Measurements from ENCODE around the gene INTS7.
"Not testable (repeated sequence)": the region's sequence is repeated elsewhere in the genome, so short reads cannot be mapped to it uniquely, and the experiment has no call there.

Gene INTS7

DNA sequence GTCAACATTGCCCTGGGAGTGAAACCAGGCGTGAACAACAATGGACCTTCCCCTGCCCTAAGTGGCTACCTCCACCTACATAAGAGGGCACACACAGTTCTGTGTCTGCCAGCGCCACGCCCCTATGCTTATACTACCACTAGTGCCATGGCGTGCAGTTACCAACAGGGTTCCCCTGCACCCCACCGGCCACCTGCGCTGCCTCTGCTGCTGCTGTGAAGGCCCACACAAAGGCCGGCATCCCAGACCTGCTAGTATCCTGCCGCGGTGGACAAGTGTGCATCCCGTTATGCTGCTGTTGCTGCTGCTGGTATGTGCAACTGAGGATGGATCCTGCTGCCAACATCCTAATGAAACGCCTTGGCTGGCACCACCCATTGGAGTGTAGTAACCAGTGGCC, 75.7 kb downstream of the INTS7 start:
- H3K4me3 ChIP-seq (ENCODE audit: low read depth, low read length) = no peak overlapping the region
- TF ChIP-seq, protein P1, sequence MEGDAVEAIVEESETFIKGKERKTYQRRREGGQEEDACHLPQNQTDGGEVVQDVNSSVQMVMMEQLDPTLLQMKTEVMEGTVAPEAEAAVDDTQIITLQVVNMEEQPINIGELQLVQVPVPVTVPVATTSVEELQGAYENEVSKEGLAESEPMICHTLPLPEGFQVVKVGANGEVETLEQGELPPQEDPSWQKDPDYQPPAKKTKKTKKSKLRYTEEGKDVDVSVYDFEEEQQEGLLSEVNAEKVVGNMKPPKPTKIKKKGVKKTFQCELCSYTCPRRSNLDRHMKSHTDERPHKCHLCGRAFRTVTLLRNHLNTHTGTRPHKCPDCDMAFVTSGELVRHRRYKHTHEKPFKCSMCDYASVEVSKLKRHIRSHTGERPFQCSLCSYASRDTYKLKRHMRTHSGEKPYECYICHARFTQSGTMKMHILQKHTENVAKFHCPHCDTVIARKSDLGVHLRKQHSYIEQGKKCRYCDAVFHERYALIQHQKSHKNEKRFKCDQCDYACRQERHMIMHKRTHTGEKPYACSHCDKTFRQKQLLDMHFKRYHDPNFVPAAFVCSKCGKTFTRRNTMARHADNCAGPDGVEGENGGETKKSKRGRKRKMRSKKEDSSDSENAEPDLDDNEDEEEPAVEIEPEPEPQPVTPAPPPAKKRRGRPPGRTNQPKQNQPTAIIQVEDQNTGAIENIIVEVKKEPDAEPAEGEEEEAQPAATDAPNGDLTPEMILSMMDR (IDR thresholded peaks at IDR 0.05; ENCODE audit: low read depth, low read length, missing control alignments) = no peak
- DNase-seq (ENCODE audit: low read depth) = no peak

DNA sequence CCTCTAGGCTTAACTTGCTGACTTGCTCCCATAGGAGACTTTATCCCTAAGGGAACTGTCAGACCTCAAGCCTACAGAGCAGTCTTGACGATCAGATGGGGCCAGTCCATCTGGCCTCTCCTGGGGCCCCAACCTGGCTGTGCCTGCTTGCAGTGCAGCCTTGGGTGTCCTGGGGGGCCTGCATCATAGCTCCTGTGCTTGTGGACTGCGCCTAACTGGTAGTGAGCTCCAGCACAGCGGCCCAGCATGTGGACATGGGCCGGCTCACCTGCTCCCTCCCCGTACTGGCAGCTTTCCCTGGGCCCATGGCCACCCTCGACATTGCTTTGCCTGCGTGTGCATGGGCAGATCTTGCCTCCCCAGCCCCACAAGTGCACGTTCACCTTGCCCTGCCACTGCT, 76.1 kb downstream of the INTS7 start:
- no peak for DNase-seq (ENCODE audit: low read depth)
- TF ChIP-seq, protein P1 (IDR thresholded peaks at IDR 0.05; ENCODE audit: low read depth, low read length, missing control alignments) = no peak
- no peak overlapping the region for H3K4me3 ChIP-seq (ENCODE audit: low read depth, low read length)

DNA sequence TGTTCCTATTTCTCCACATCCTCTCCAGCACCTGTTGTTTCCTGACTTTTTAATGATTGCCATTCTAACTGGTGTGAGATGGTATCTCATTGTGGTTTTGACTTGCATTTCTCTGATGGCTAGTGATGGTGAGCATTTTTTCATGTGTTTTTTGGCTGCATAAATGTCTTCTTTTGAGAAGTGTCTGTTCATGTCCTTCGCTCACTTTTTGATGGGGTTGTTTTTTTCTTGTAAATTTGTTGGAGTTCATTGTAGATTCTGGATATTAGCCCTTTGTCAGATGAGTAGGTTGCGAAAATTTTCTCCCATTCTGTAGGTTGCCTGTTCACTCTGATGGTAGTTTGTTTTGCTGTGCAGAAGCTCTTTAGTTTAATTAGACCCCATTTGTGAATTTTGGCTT, 81.3 kb downstream of the INTS7 start:
- not testable (repeated sequence) for DNase-seq (ENCODE audit: low read depth); H3K4me3 ChIP-seq (ENCODE audit: low read depth, low read length)

DNA sequence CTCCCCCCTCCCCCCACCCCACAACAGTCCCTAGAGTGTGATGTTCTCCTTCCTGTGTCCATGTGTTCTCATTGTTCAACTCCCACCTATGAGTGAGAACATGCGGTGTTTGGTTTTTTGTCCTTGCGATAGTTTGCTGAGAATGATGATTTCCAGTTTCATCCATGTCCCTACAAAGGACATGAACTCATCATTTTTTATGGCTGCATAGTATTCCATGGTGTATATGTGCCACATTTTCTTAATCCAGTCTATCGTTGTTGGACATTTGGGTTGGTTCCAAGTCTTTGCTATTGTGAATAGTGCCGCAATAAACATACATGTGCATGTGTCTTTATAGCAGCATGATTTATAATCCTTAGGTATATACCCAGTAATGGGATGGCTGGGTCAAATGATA, 81.8 kb downstream of the INTS7 start:
- DNase-seq (ENCODE audit: low read depth) = not testable (repeated sequence)

DNA sequence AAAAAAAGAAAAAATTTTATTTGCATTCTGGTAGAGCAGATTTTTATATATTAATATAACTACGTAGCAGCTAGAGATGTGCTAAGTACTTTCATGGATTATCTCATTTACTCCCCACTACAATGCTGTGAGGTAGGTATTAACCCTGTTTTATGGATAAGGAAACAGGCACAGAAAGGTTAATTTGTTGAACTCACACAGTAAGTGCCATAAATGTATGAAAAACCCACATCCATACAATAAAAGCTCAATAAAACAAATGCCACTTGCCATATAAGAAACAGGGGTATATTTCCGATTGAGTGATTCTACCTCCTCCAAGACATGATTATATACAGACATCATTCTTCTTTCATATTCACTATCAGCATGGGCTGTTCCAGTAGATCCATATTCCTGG, 83.1 kb downstream of the INTS7 start:
- TF ChIP-seq, protein P1 (IDR thresholded peaks at IDR 0.05; ENCODE audit: low read depth, low read length, missing control alignments) = no peak
- no peak for DNase-seq (ENCODE audit: low read depth)
- no peak overlapping the region for H3K4me3 ChIP-seq (ENCODE audit: low read depth, low read length)

More for the DNA sequence above, 81.8 kb downstream of the INTS7 start:
- not testable (repeated sequence) for H3K4me3 ChIP-seq (ENCODE audit: low read depth, low read length)

DNA sequence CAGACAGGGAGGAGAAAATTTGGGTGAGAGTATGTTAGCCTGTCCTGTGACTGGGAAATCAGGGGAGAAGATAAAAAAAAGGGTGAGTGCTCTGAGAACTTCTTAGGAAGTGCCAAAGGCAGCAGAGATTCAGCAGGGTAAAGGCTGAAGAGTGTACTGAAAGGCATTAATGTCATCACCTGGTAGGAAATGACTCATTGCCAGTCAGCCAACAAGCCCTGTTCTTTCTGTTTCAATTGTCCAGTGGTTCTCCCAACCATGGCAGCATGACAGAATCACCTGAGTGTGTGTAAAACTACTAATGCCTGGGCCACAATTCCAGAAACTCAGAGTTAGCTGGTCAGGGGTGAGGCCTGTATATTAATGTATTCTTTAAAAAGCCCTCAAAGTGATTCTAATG, 83.5 kb downstream of the INTS7 start:
- TF ChIP-seq, protein P1 (IDR thresholded peaks at IDR 0.05; ENCODE audit: low read depth, low read length, missing control alignments) = no peak
- H3K4me3 ChIP-seq (ENCODE audit: low read depth, low read length) = no peak overlapping the region
- no peak for DNase-seq (ENCODE audit: low read depth)

DNA sequence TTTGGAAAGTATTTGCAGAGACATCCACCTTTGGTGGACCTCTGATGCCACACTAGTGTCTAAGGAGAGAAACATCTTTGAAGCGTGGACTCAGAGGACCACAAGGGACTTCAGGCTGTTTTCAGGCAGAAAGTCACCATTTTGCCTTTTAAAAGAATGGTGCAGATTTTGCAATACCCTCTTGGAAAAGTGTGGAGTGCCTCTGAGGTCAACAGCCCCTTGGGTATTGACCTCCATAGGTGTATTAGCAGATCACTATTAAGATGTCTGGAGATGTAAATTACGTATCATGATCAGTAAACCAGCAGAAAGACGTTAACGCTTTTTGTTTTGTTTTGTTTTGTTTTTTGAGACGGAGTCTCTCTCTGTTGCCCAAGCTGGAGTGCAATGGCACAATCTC, 87.0 kb downstream of the INTS7 start:
- TF ChIP-seq, protein P1 (IDR thresholded peaks at IDR 0.05; ENCODE audit: low read depth, low read length, missing control alignments) = no peak
- DNase-seq (ENCODE audit: low read depth) = no peak
- no peak overlapping the region for H3K4me3 ChIP-seq (ENCODE audit: low read depth, low read length)

DNA sequence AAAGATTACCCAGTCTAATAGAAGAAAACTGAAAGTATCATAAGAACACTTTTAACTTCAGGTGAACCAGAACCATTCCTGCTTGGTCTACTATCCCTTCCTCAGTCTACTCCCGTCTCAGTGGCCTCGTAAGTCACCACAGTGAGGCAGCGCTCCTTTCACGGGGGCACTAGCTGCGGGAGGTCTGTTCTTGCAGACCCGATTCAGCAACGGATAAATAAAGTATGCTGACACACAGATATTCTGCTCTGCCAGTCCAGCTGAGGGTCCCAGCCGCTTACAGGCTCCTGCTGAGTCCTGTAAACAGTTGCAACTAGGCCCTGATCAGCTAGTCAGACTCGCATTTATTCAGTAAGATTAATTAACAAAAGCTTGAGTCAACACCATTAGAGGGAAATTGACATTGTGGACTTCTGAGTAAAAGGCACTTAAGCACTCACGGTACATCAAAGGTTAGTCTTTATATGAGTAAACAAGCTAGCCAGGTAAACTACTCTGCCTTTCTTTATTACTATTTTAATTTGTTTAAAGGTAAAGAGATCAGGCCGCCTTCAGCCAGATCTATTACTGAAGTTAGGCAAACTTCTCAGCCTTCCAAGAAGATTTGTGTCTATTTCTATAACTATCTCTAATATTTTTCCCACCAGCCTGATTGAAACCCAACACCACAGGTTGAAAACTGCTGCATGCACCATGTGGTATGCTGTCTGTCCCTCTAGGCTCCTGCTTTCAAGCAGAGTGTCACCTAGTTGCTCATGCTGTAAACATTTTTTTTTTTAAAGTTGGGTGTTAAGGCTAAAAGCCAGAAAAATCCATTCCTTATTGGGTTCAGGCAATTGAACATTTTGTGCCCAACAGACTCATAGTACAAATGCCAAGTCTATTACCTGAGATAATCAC, 87.7 kb downstream of the INTS7 start:
- TF ChIP-seq, protein P1 (IDR thresholded peaks at IDR 0.05; ENCODE audit: low read depth, low read length, missing control alignments) = no peak
- DNase-seq (ENCODE audit: low read depth) = no peak
- H3K4me3 ChIP-seq (ENCODE audit: low read depth, low read length) = no peak overlapping the region

Data from GM12864 (cell line).